Spleen (tissue), 7 donors: ENCODE data around the gene EVC.

Experiments used
- CTCF ChIP-seq, 11 experiments: fragments of 200-600 bp in 7 of 11; fragments of 450-650 bp in 4 of 11; sonication (generic) in 4 of 11; IDR thresholded peaks in 8 of 11; conservative IDR thresholded peaks in 3 of 11; 1 replicate in 7 of 11; 2 replicates in 4 of 11; pipeline versions ENCODE4 v1.4.0 to v1.8.0; 2016 to 2021; ENCODE audit warnings: antibody characterized with exemption in 11 of 11, inconsistent platforms in 4 of 11, mild to moderate bottlenecking in 1 of 11
- POLR2A ChIP-seq, 3 donors: fragments of 450-650 bp; IDR thresholded peaks; one replicate each; pipeline ENCODE4 v1.5.1; 2017; ENCODE audit warnings: antibody characterized with exemption in 3 of 3, mild to moderate bottlenecking in 1 of 3
- POLR2AphosphoS5 ChIP-seq, 3 donors: sonication (generic); formaldehyde crosslinking; IDR thresholded peaks; one replicate each; pipeline ENCODE4 v1.5.1; 2017; ENCODE audit warnings: antibody characterized with exemption in 3 of 3
- donor health status: DM: no; HTN: no; CAD: no; lungs with moderate emphysema.
- donor health status: DM: no; HTN: no; CAD: no.
- donor health status: DM: no; HTN: no; CAD: no.

GRCh38 chr4:5798946-5799345 lies 87.9 kb downstream of the EVC start:
- TF ChIP-seq CTCF (IDR thresholded peaks at IDR 0.05 in 8 of 11, conservative IDR thresholded peaks at IDR 0.05 in 3 of 11) (no peak), POLR2A (IDR thresholded peaks at IDR 0.05) (no peak), POLR2AphosphoS5 (IDR thresholded peaks at IDR 0.05) (no peak)
